Measurements from ENCODE around the gene TXLNB.
"Not testable (repeated sequence)": the region's sequence is repeated elsewhere in the genome, so short reads cannot be mapped to it uniquely, and the experiment has no call there.

Gene TXLNB

DNA sequence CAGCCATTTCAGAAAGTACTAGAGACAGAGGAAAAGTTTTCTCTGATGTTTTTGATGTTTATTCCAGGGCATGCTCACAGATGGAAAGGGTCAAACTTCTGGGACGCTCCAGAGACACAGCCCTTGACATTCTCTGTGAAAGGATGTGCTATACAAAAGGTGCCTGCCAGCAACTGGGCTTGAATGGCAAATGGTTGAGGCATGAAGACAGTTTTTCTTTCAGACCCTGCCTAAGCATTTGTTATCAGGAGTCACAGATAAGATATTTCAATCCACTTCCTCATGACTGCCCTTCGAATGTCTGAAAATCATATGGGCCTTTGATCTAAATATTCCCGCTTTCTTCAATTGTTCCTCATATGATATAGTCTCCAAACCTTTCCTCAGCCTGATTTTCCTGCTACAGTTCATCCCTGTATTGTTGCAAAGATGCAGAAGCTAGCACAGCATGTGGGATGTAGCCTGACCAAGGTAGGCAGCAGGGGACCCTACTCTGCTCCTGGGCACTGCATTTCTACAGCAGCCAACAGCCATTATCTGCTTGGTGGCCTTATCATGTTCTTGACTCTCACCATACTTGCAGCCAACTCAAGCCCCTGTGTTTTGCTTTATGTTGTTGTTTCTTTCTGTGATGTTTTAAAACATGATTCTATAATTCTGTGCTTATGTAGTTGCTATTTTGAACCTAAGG lies 14.6 kb upstream of the TXLNB start:
- TF ChIP-seq, protein P1, sequence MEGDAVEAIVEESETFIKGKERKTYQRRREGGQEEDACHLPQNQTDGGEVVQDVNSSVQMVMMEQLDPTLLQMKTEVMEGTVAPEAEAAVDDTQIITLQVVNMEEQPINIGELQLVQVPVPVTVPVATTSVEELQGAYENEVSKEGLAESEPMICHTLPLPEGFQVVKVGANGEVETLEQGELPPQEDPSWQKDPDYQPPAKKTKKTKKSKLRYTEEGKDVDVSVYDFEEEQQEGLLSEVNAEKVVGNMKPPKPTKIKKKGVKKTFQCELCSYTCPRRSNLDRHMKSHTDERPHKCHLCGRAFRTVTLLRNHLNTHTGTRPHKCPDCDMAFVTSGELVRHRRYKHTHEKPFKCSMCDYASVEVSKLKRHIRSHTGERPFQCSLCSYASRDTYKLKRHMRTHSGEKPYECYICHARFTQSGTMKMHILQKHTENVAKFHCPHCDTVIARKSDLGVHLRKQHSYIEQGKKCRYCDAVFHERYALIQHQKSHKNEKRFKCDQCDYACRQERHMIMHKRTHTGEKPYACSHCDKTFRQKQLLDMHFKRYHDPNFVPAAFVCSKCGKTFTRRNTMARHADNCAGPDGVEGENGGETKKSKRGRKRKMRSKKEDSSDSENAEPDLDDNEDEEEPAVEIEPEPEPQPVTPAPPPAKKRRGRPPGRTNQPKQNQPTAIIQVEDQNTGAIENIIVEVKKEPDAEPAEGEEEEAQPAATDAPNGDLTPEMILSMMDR (IDR thresholded peaks at IDR 0.05; ENCODE audit: insufficient read depth, low read length, missing control alignments) = no peak
- ChIA-PET CTCF (interaction anchor here (0.9 kb wide), 1 partner anchor 32 kb away, joined by 3 read pairs; no protein-coding TSS in a partner anchor), POLR2A (no interaction called here)
- DNase-seq (ENCODE audit: low read depth, low spot score) = no peak
- no peak overlapping the region for H3K4me3 ChIP-seq (ENCODE audit: low read depth, low read length)

DNA sequence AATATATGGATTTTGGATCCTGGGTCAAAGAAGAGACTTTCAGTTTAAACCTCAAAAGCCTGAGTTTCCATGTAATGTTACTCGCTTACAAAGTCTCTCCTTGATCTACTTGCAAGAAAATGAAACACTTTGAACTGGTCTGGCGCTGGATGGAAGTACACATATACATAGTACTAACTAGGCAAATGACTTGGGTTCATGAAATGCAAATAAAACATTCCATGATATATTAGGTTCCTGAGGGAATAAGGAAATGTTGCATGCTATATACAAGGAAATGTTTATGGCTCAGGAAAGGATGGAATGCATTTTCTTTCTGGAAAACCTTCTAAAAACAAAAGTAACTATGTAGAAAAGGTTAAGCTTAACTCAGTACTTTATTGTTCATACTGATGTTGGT lies 11.4 kb upstream of the TXLNB start:
- no peak for DNase-seq (ENCODE audit: low read depth, low spot score)
- POLR2A ChIA-PET = interaction anchor here (0.6 kb wide), 1 partner anchor 21 kb away, joined by 3 read pairs; no protein-coding TSS in a partner anchor
- CTCF ChIA-PET = no interaction called here
- H3K4me3 ChIP-seq (ENCODE audit: low read depth, low read length) = no peak overlapping the region
- TF ChIP-seq, protein P1 (IDR thresholded peaks at IDR 0.05; ENCODE audit: insufficient read depth, low read length, missing control alignments) = no peak

DNA sequence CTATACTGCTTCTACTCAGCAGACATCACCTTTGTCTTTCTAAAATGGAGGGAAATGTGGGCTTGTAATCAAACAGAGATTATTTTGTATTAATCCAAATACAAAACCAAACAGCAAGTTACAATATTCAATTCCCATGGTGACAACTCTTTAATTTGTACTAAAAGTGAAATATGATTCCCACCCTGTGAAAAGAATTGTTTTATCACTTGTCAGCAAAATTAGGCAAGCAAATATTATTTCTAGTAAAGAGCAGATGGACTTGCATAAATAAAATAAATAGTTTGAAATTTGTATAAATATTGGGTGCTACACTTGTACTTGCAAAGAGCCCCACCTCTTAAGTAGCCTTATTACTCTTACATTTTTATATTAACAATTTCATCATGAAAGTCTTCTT lies 6.1 kb upstream of the TXLNB start:
- no peak for DNase-seq (ENCODE audit: low read depth, low spot score)
- TF ChIP-seq, protein P1 (IDR thresholded peaks at IDR 0.05; ENCODE audit: insufficient read depth, low read length, missing control alignments) = no peak
- H3K4me3 ChIP-seq (ENCODE audit: low read depth, low read length) = no peak overlapping the region
- ChIA-PET CTCF (no interaction called here), POLR2A (no interaction called here)

DNA sequence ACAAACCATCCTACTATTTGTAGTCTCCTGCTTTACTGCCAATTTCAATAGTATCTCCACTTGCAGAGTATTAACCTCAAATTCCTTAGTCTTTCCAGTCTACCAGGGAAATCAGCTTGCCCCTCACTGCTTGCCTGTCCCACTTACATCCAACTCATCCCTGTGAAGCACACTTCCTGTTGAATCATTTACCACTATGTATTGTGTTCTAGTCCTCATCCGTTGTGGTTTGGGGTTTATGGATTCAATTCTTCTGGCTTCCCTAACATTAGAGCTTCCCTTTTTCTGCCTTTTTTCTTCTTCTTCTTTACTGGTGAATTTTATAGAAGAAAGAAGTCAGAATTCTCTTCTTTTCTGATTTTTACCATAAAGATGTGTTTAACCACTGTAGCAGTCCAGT lies 5.1 kb upstream of the TXLNB start:
- ChIA-PET POLR2A (no interaction called here), CTCF (no interaction called here)
- TF ChIP-seq, protein P1 (IDR thresholded peaks at IDR 0.05; ENCODE audit: insufficient read depth, low read length, missing control alignments) = no peak
- no peak for DNase-seq (ENCODE audit: low read depth, low spot score)
- no peak overlapping the region for H3K4me3 ChIP-seq (ENCODE audit: low read depth, low read length)

DNA sequence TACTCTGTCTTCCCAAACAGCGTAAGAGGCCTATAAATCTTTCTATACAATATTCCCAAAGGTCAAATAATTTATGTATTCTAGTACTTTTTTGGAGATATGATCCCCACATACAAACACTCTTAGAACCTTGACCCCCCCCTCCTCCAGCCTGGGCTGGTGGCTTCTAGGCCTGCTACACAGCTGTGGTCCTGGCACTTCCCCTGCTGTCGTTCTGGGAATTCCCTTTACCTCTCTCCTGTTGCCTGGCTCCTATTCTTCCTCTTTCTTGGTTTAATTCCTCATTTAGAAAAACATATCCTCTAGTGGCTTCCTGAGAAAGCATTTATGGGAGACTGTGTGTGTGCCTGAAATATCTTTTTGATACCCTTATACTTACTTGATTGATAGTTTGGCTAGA lies 4.1 kb upstream of the TXLNB start:
- CTCF ChIA-PET = no interaction called here
- H3K4me3 ChIP-seq (ENCODE audit: low read depth, low read length) = no peak overlapping the region
- POLR2A ChIA-PET = no interaction called here
- no peak for DNase-seq (ENCODE audit: low read depth, low spot score)
- TF ChIP-seq, protein P1 (IDR thresholded peaks at IDR 0.05; ENCODE audit: insufficient read depth, low read length, missing control alignments) = no peak

DNA sequence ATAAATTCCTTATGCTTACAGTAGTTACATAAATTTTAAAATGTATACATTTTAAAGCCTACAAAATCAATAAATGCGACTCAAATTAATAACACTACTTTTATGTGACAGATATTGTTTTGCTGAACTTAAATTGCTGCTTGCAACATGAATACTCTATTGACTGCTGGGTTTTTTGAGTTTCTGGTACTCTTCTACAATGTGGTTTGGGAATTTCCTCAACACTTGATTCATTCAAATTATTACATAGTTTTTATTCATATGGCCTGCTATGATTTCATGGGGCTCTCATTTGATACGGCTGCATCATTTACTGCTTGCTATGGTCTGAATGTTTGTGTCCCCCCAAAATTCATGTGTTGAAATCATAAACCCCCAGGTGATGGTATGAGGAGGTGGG lies 2.3 kb upstream of the TXLNB start:
- DNase-seq (ENCODE audit: low read depth, low spot score) = no peak
- POLR2A ChIA-PET = no interaction called here
- TF ChIP-seq, protein P1 (IDR thresholded peaks at IDR 0.05; ENCODE audit: insufficient read depth, low read length, missing control alignments) = no peak
- CTCF ChIA-PET = no interaction called here
- H3K4me3 ChIP-seq (ENCODE audit: low read depth, low read length) = no peak overlapping the region

DNA sequence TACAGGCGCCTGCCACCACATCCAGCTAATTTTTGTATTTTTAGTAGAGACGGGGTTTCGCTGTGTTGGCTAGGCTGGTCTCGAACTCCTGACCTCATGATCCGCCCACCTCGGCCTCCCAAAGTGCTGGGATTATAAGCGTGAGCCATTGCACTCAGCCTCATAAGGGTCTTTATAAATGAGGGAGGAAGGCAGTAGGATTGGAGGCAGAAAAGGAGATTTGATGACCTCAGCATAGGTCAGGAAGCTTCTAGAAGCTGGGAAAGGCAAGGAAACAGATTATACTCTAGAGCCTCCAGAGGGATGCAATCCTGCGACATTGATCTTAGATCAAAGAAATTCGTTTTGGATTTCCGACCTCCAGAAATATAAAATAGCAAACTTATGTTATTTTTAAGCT lies 1.4 kb upstream of the TXLNB start:
- CTCF ChIA-PET = interaction anchor here (1.0 kb wide), 1 partner anchor 71 kb away, joined by 3 read pairs; no protein-coding TSS in a partner anchor
- not testable (repeated sequence) for H3K4me3 ChIP-seq (ENCODE audit: low read depth, low read length); DNase-seq (ENCODE audit: low read depth, low spot score)
- POLR2A ChIA-PET = interaction anchor here (0.6 kb wide), 1 partner anchor 76 kb away, joined by 3 read pairs; no protein-coding TSS in a partner anchor

Measured in AG04449 (cell line).